Tongue (tissue), 2 donors: ENCODE data around the gene SLCO2A1. TPM values are rescaled to one million over a fixed set of nuclear protein-coding genes. Genes with fewer than 3 reads are reported as not detected.

Experiments used
- DNase-seq: peaks from one replicate; pipeline ENCODE4 v3.0.0-alpha.2; 2015
- total RNA-seq: library from RNA; depleted of rRNA; stranded (reverse); fragments of >200 nt; gene quantifications from one replicate; pipeline ENCODE4 v1.2.3, GENCODE V29; 2014

The SLCO2A1 gene
- total RNA-seq, 1 donor from 2014 or later: 1.5 TPM

GRCh38 chr3:133899311-133899710, 130.4 kb downstream of the SLCO2A1 start:
- DNase-seq: no peak

- DNase-seq: no peak
Measured at GRCh38 chr3:133897547-133897946, 132.2 kb downstream of the SLCO2A1 start.

DNA sequence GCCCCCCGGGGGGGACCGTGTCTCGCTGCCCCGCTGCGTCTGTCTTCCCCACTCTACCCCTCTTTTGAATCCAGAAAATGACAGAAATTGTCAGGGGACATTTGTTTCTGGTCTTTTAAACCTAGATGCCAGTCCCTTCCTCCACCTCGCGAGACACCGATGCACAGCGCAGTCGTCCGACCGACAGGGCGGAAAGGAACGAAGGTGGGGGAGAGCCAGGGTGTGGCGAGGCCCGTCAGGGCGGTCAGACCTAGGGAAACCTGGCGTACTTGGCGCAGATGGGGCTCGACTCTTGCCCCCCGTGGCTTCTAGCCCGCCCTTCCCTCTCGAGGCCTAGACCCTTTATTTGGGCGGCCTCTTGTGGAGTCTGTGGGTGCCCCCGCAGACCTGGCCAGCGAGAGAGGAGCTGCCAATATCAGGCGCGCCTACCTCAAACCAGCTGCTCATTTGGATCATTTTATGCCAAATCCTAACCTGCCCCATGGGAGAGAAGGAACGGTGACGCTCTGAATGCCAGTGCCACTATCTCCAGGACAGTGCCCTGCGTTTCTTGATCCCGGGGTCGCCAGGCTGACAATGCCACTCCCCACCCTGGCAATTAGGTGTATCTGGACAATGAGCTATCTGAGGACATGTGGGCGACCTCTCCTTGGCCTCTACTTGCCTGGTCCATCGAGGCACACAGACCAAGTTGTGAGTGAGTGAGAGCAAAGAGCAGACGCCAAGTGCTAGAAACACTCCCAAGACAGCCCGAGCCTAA, 133.5 kb downstream of the SLCO2A1 start:
- DNase-seq: peak; percentile 37

DNA sequence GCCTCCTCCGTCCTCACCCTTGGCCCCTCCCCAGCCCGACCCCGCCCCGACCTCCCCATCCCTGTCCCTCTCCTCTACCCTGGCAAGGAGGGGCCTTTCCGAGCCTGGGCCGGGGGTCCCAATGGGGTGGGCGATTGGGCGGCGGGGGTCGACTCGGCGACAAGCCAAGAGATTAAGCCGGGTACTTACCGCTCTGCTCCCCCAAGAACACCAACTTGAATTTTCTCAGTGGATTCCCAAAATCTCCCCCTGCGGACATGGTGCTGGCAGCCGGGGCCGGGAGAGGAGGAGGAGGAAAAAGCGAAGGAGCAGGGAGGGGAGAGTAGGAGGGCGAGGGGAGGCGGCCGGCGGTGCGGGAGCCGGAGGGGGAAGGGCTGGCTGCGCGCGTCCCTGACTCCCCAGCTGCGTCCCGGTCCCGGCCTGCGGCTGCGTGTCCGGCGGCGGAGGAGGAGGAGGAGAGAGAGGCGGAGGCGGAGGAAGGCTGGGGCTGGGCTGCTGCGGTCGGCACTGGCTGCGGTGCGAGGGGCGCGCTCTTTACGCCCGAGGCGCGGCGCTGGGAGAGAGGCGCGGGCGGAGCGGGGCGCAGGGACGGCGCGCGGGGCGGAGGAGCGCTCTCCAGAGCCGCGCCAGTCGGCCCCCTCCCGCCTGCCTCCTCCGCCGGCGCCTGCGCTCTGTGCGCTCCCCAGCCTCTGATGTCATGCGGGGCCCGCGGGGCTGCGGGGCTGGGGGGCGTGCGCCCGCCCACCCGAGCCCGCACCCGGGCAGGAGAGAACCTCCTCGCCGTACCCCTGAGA, 134.3 kb downstream of the SLCO2A1 start, which contains the start of gene RAB6B:
RAB6B (minus strand) TSS at position 675 of the 794 bp plus-strand sequence; CDS start at position 259, 416 bp downstream.
- DNase-seq: peak; percentile 80

DNA sequence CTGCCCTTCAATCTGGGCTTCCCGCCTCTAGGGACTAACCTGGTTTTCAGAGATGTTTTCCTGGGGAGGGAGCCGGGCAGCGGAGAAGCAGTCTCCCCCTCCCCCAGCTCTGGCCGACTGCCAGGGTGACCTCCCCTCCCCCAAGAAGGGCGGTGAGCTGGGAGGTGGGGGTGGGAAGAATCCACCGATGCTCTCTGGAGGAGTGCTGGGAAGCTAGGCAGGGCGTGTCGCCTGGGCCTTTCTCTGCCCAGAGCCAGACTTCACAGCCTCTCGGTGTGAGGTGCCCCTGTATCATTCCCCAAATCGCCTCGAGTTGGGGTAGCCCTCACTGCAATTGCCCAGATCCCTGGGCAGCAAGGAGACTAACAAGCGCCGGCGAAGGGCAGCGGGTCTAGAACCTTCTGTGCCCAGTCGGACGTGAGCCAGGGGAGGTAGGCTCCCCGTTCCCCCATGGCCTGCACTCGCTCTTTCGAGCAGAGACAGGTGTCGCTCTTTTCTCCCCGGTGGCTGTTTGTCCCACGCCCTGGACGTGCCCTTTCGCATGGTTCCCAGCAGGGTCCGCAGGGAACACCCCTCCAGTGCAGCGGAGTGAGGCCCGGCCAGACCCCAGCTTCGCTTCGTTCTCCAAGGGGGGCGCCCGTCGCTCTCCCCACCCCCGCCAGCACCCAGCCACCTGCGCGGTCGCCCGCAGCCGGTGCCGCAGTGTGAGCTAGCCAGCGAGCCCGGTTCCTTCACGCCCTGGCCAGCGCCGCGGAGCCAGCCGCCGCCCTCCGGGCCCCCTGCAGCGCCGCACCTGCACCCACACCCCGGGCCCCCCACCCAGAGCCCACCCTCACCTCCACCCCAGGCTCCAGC, 135.1 kb downstream of the SLCO2A1 start:
- no peak for DNase-seq

GRCh38 chr3:133893683-133894352, 135.9 kb downstream of the SLCO2A1 start:
- DNase-seq: no peak

DNA sequence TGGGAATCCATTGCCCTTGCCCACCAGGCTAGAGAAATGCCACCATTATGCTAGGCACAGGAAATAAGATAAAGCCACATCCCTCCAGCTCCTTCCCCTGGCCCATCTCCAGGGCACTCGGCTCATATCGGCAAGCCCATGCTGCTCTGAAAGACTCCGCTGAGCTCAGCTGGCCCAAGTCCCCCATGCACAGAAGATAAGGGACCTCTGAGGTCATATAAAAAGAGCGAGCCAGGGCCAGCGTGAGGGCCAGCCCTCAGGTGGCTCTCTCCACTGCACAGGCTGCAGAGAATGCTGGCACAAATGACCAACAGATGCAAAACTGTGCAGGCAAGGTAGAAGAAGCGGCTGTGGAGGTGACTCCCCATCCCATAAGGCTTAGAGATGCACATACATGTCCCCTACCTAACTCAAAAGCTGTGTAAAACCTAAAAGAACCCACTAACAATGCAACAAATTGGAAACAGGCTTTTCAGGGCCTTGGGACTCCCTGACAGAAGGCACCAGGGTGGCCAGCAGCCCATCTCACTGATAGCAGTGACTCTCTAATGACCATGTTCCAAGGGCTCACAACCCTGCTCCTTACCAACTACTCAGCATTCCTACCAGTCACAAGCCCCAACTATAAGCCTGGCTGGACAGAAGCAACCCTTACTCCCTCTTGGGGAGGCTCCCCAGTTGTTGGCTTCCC, 137.0 kb downstream of the SLCO2A1 start:
- no peak for DNase-seq

DNA sequence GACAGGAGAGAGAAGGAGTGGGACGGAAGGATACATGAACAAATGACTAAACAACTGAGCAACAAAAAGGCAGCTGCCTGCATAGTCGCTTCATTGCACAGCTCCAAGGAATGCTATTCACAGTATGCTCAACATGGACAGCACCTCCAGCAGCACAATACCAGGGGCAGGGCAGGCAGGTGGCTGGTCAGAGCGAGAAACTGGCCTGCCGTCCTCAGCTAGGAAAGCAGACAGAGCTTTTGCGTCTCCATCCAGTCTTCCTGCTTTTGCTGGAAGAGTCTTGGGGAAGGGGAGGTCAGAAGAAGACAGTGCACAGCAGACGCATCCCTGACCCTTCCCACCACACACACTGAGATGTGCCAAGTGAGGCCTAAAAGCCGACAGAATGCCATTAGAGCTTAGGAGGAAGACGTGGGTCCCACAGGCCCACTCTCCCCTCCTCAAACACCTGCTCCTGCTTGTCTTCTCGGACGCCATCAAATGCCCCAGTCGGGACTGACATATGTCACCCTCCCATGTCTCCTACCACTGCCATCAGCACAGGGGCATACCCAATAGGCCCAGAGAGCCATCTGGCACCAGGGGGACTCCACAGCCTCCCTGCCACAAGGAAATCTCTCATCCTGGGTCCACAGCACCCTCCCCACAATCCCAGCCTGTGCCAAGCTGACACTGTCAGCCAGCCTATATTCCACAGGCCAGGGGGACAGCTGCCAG, 137.9 kb downstream of the SLCO2A1 start:
- no peak for DNase-seq

DNA sequence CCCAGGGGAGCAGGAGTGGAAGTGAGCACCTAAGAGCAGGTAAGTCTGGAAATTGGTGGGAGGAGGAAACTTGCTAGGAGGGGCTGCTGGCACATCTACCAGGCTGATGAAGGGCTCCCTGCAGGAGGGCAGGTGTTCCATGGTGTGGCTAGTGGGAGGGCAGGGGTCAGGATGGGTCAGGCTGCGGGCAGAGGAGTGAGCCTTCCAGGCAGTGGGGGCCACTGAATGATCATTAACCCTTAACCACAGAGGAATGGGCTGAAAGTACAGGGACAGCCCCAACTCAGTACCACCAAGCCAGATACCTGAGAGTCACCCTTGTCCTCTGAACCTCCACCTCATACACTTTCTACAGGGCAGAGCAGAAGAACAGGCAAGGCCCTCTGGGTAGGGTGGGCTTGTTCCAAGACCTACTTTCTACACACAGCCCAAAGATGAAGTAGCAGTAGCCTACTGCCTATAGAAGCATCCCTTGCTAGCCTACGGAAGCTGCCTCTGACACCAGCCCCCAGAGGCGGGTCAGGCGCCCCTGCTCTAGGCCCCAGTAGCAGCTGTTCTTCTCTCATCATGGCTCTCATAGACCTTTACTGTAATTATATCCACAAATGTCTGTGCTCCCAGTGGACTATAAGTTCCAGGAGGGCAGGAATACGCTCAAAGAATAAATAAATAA, 138.6 kb downstream of the SLCO2A1 start:
- peak; percentile 32 for DNase-seq

DNA sequence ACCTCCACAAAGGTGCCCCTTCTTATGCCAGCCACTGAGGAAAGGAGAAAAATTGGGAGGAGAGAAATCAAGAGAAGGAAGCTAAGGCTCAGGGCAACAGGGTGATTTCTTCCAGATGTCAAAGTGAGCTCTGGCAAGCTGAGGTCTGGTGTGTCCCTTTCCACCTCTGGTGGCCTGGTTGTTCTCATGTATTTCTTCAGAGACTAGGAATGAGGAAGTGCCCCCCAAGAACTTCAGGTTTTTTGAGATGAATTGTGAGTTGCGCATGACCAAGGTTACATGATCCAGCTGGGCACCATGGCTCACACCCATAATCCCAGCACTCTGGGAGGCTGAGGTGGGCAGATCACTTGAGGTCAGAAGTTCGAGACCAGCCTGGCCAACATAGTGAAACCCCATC, 139.7 kb downstream of the SLCO2A1 start:
- DNase-seq: no peak

DNA sequence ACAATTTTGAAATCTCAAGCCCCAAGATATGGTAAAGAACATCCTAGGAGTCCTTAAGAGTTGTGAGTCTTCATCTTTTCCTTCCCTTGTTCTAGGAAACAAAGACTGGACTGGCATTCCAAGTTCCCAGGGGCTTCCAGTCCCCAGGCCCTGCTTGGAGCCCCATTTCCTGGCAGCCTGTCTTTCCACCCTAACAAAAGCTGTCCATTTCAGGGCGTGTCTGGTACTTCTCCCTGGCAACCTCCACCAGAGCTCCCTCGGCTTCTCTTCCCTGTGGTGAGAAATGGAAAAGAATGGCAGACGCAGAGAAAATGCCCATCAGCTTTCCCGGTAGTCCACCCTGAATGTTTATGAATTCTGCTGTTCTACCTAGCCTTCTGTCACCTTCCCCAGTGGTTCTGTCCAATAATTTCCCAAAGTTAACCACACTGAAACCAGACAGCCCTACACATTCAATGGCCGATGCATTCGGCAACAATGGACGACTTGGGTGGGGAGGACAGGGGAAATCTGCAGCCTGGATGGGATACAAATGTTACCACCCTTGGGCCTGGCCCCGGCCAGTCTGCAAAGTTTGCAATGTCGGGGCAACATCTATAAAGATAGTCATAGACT, 140.9 kb downstream of the SLCO2A1 start:
- DNase-seq: no peak

DNA sequence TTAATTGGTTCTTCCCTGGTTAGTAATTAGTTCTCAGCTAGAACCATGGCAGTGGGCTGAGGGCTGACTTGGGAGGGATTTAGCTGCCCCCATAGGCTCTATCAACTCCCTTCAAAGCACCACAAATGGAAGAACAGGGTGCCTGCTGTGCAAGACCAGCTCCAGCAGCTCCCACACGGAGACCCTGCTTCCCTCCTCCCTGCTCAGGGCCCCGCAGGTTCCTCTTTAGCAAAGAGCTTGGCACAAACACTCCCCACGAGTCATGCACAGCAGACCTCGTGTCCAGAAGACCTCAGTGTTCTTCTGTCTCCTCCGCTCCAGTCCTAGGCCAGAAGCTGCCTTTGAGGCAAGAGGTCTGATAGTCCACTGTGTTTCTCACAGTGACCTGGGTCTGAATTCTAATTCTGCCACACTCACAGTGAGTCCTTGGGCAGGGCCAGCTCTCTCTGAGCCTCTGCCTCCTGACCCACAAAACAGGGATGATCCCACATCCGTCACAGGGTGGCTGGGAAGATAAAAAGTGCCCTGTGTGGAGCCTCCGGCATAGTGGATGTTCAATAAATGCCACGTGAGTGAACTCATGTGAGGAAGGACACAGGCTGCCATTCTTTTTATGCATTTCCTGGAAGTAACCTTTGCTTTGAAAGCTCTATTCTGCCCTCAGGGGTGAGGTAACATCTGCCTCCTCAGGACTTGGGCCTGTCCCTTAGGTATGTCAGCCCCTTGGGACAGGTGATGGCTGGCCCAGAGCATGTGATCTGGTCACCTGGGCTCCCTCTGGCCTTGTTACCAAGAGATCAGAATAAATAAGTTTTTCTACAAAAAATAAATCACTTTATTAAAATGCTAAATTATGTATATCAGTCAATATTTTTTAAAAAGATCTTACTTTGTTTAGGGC, 141.7 kb downstream of the SLCO2A1 start:
- DNase-seq: no peak

DNA sequence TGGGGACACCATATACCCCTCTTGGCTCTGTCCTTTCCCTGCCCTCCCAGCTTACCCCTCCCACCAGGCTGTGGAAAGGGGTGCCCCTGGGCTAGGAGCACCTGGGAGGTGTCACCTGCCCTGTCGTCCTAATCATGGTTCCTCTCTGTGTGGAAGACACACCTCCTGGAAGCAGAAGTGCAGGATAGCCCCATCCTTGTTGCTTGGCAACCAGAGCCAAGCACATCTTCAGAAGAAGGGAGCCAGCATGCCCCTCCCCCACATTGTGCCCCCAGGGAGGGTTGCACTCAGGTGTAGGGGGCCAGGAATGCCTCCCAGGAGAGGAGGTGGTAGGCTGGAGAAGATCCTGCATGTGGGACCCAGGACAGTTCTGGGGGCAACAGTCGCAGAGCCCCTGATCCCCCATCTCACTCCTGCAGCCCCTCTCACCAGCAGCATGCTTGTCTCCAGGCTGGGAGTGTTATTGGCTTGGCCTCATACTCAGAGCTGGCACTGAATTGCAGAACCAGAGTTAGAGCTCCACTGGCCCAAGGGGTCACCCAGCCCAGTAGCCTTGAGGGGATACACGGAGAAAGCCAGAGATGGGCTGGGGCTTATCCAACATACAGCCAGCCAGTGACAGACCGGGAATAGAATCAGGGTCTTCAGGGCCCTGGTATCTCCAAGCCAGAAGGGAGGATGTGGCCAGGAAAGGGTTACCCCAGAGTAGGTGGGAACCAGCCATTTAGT, 142.5 kb downstream of the SLCO2A1 start:
- DNase-seq: no peak

GRCh38 chr3:133886031-133886722, 143.5 kb downstream of the SLCO2A1 start:
- no peak for DNase-seq

DNA sequence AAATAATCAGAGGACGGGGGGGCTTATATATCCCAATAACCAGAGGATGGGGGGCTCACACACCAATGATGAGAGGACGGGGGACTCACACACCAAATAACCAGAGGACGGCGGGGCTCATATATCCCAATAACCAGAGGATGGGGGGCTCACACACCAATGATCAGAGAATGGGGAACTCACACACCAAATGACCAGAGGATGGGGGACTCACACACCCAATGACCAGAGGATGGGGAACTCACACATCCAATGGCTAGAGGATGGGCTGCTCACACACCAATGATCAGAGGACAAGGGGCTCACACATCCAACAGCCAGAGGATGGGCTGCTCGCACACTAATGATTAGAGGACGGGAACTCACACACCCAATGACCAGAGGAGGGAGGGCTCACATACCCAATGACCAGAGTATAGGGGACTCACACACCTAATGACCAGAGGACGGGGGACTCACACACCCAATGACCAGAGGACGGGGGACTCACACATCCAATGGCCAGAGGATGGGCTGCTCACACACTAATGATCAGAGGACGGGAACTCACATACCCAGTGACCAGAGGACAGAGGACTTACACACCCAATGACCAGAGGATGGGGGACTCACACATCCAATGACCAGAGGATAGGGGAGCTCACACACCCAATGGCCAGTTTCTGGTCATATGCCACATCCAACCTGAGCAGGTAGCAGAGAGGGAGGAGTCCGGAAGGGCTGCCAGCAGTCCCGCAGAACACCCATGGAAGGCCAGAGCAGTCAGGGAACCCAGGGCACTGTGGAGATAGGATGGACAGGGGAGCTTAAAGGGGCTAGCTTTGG, 144.6 kb downstream of the SLCO2A1 start:
- no peak for DNase-seq
